GM13977 (cell line): Measurements from ENCODE around the gene CAP1.
"Not testable (repeated sequence)": the region's sequence is repeated elsewhere in the genome, so short reads cannot be mapped to it uniquely, and the experiment has no call there.

Experiments
- DNase-seq: peaks from one replicate; pipeline ENCODE4 v3.0.0; 2012; ENCODE audit warnings: low spot score
- CTCF ChIP-seq: IDR thresholded peaks from 2 replicates; pipeline ENCODE4 v1.5.1; 2012; ENCODE audit warnings: mild to moderate bottlenecking, control low read depth; ENCODE audit not compliant: insufficient read depth; ENCODE audit errors: extremely low read depth, missing control alignments
- in situ Hi-C: fragments of 300-500 bp; cut with MboI; formaldehyde crosslinking; loops from one replicate; pipeline ENCODE4 v1.12.0; 2022; ENCODE audit warnings: low sequenced_read_pairs, low pct_unique_long_range_greater_than_20kb, mixed read lengths, inconsistent platforms; ENCODE audit not compliant: unreplicated experiment

The CAP1 gene

GRCh38 chr1:40003156-40004093 is 37.1 kb upstream of the CAP1 start:
- peak; percentile 67 for DNase-seq
- no peak for TF ChIP-seq CTCF
- in situ Hi-C loops: no loop called here

- DNase-seq: no peak
- in situ Hi-C loops: no loop called here
- TF ChIP-seq CTCF: no peak
Observed at GRCh38 chr1:40004857-40005256, 35.7 kb upstream of the CAP1 start.

GRCh38 chr1:40007481-40008034 is 33.0 kb upstream of the CAP1 start:
- in situ Hi-C loops, DNase-seq: not testable (repeated sequence)

GRCh38 chr1:40011198-40011597 is 29.3 kb upstream of the CAP1 start:
- no peak for DNase-seq
- in situ Hi-C loops: no loop called here
- no peak for TF ChIP-seq CTCF

GRCh38 chr1:40014253-40014706 is 26.2 kb upstream of the CAP1 start:
- no peak for TF ChIP-seq CTCF
- in situ Hi-C loops: no loop called here
- DNase-seq: no peak

GRCh38 chr1:40014812-40015594 is 25.5 kb upstream of the CAP1 start:
- no peak for TF ChIP-seq CTCF
- in situ Hi-C loops: no loop called here
- DNase-seq: no peak
